Smooth muscle cell (in vitro differentiated cells): ENCODE data around the gene UNC5C. TPM values are rescaled to one million over a fixed set of nuclear protein-coding genes. Genes with fewer than 3 reads are reported as not detected.
"Not testable (repeated sequence)": the region's sequence is repeated elsewhere in the genome, so short reads cannot be mapped to it uniquely, and the experiment has no call there.

Source experiments
- DNase-seq: peaks from one replicate; lab custom pipeline; 2025; ENCODE audit not compliant: unreplicated experiment; lab: John Stamatoyannopoulos, UW
- H2AFZ ChIP-seq: fragments of 200-600 bp; sonication (generic); 2 replicates; pipeline ENCODE4 v1.6.0; 2016; ENCODE audit warnings: antibody characterized with exemption, low read depth, mild to moderate bottlenecking
- H3F3A ChIP-seq: fragments of 200-600 bp; sonication (generic); 2 replicates; pipeline ENCODE4 v1.6.0; 2017; ENCODE audit warnings: antibody characterized with exemption, low read depth
- H3K27ac ChIP-seq: fragments of 200-600 bp; sonication (generic); 2 replicates; pipeline ENCODE4 v1.5.1; 2016; ENCODE audit warnings: low read depth, mild to moderate bottlenecking
- H3K27me3 ChIP-seq: fragments of 200-600 bp; sonication (generic); 2 replicates; pipeline ENCODE4 v1.6.1; 2016; ENCODE audit warnings: low read depth, mild to moderate bottlenecking
- H3K36me3 ChIP-seq: fragments of 200-600 bp; sonication (generic); 2 replicates; pipeline ENCODE4 v1.5.1; 2016; ENCODE audit warnings: low read depth
- H3K4me1 ChIP-seq: fragments of 200-600 bp; sonication (generic); 2 replicates; pipeline ENCODE4 v1.5.1; 2016; ENCODE audit warnings: low read depth
- H3K4me2 ChIP-seq: fragments of 200-600 bp; sonication (generic); 2 replicates; pipeline ENCODE4 v1.6.0; 2016; ENCODE audit warnings: mild to moderate bottlenecking
- H3K4me3 ChIP-seq: fragments of 200-600 bp; sonication (generic); 2 replicates; pipeline ENCODE4 v1.5.1; 2016; ENCODE audit warnings: mild to moderate bottlenecking
- H3K79me2 ChIP-seq: fragments of 200-600 bp; sonication (generic); 2 replicates; pipeline ENCODE4 v1.6.0; 2016; ENCODE audit warnings: low read depth, mild to moderate bottlenecking
- H3K9ac ChIP-seq: fragments of 200-600 bp; sonication (generic); 2 replicates; pipeline ENCODE4 v1.6.0; 2016; ENCODE audit warnings: low read depth
- H3K9me3 ChIP-seq: fragments of 200-600 bp; sonication (generic); replicated peaks from 2 replicates; pipeline ENCODE4 v1.5.1; 2016; ENCODE audit warnings: low read depth
- H4K20me1 ChIP-seq: fragments of 200-600 bp; sonication (generic); 2 replicates; pipeline ENCODE4 v1.6.0; 2016; ENCODE audit warnings: low read depth
- WGBS: methylation state at CpG from one replicate; pipeline ENCODE4 v1.1.7; 2016; ENCODE audit warnings: low lambda C conversion rate; 5-methylcytosine and 5-hydroxymethylcytosine counted together
- polyA plus RNA-seq: library from polyadenylated mRNA; unstranded; fragments of >200 nt; fragmentation: Nextera tagmentation; extraction: Ambion mirVana; gene quantifications from 2 replicates; pipeline ENCODE4 v1.2.1, GENCODE V29; 2016
- total RNA-seq: library from RNA; depleted of rRNA; stranded (reverse); fragments of >200 nt; gene quantifications from 2 replicates; pipeline ENCODE4 v1.2.3, GENCODE V29; 2014
- TF ChIP-seq, protein P1 (sequence below): fragments of 200-600 bp; sonication (generic); IDR thresholded peaks from 2 replicates; pipeline ENCODE4 v1.5.1; 2017; ENCODE audit warnings: borderline replicate concordance, mild to moderate bottlenecking, antibody characterized with exemption; ENCODE audit not compliant: insufficient read depth, poor library complexity, severe bottlenecking

Gene UNC5C
- total and polyA plus RNA-seq, 2 experiments from 2014 or later, result 2.0 to 15.6 TPM

DNA sequence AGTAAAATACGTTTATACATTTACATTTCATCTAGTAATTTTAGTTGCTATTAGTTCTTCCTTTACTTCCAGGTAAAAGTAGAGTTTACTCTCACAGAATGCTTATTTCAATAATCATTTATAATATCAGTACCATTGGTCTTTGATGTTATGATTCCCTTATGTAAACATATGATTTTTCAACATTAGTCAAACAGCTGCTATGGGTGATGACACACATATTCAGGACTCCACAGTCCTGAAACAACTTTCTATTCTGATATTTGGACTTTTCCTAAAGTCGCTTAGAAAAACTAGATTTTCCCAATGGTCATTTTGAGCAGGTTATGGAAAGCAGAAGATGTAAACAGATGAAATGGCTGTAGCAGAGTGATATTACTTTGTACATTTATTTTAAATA, 369.8 kb downstream of the UNC5C start:
- Histone ChIP-seq H3K27ac (no peak overlapping the region), H3K4me1 (peaks cover 20% of the 10 kb centered on the region), H3K27me3 (no peaks in the 10 kb centered on the region), H3K36me3 (no peaks in the 10 kb centered on the region), H3K4me2 (no peak overlapping the region), H2AFZ (no peak overlapping the region), H3F3A (no peaks in the 10 kb centered on the region), H3K9ac (no peak overlapping the region), H3K9me3 (no peaks in the 10 kb centered on the region), H4K20me1 (no peaks in the 10 kb centered on the region), H3K4me3 (no peak overlapping the region), H3K79me2 (no peaks in the 10 kb centered on the region)
- no peak for DNase-seq
- 97% methylated on average over 2 of the region's 2 CpGs for WGBS
- TF ChIP-seq, protein P1, sequence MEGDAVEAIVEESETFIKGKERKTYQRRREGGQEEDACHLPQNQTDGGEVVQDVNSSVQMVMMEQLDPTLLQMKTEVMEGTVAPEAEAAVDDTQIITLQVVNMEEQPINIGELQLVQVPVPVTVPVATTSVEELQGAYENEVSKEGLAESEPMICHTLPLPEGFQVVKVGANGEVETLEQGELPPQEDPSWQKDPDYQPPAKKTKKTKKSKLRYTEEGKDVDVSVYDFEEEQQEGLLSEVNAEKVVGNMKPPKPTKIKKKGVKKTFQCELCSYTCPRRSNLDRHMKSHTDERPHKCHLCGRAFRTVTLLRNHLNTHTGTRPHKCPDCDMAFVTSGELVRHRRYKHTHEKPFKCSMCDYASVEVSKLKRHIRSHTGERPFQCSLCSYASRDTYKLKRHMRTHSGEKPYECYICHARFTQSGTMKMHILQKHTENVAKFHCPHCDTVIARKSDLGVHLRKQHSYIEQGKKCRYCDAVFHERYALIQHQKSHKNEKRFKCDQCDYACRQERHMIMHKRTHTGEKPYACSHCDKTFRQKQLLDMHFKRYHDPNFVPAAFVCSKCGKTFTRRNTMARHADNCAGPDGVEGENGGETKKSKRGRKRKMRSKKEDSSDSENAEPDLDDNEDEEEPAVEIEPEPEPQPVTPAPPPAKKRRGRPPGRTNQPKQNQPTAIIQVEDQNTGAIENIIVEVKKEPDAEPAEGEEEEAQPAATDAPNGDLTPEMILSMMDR, result no peak

DNA sequence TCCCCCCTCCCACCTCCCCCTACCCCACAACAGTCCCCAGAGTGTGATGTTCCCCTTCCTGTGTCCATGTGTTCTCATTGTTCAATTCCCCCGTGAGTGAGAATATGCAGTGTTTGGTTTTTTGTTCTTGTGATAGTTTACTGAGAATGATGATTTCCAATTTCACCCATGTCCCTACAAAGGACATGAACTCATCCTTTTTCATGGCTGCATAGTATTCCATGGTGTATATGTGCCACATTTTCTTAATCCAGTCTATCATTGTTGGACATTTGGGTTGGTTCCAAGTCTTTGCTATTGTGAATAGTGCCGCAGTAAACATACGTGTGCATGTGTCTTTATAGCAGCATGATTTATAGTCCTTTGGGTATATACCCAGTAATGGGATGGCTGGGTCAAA, 377.4 kb downstream of the UNC5C start:
- not testable (repeated sequence) for H3K27me3 ChIP-seq, H3K9ac ChIP-seq

DNA sequence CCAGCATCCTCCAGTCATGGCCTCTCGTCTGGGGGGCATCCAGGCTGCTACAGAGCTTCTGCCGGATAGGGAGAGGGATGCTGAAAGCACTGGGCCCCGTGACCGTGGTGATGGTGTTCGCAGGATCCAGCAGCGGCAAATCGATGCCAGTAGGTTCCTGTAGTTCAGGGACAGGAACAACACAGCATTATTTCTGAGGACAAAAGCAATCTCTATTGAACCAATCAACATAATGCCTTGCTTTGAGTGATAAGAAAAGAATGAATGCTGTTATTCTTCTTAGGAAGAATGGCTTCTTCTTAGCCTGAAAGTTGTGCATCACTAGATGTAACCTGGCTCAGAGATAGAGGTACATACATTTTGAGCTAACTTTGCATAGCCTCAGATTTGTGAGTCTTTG, 378.6 kb downstream of the UNC5C start:
- no peak for DNase-seq
- WGBS, result 97% methylated on average over 7 of the region's 7 CpGs
- Histone ChIP-seq H3K9ac (no peak overlapping the region), H2AFZ (no peak overlapping the region), H3K4me2 (no peak overlapping the region), H3K79me2 (no peaks in the 10 kb centered on the region), H3K36me3 (no peaks in the 10 kb centered on the region), H3F3A (no peaks in the 10 kb centered on the region), H3K4me3 (no peak overlapping the region), H3K9me3 (no peaks in the 10 kb centered on the region), H4K20me1 (no peaks in the 10 kb centered on the region), H3K27ac (no peak overlapping the region), H3K27me3 (no peaks in the 10 kb centered on the region), H3K4me1 (no peaks in the 10 kb centered on the region)
- TF ChIP-seq, protein P1, result no peak

More for the DNA sequence above, 377.4 kb downstream of the UNC5C start:
- not testable (repeated sequence) for H3K4me1 ChIP-seq, DNase-seq, H3K36me3 ChIP-seq, H3K79me2 ChIP-seq, H3K4me3 ChIP-seq, H3K9me3 ChIP-seq, H3K27ac ChIP-seq, H4K20me1 ChIP-seq, H2AFZ ChIP-seq, H3F3A ChIP-seq, H3K4me2 ChIP-seq
- 94% methylated on average over 1 of the region's 3 CpGs for WGBS

DNA sequence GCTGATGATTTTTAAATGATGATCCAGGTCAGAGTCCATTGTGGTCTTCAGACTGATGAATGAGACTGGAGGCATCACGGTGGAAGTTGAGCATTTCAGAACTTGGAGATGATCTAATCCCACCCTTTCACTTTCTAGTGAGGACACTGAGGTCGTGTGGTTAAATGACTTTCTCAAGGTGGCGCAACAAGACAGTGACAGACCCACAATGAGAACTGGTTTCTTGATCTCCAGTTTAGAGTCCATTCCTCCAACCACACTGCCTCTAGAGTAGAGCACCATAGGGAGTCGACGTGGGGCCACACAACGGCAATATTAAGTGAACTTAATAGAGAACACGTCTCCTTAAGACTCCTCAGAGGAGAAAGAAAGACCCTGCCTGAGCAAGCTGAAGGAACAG, 381.0 kb downstream of the UNC5C start:
- Histone ChIP-seq H3K79me2 (no peaks in the 10 kb centered on the region), H2AFZ (no peak overlapping the region), H3K27ac (no peak overlapping the region), H3K4me2 (no peak overlapping the region), H3K27me3 (no peaks in the 10 kb centered on the region), H3F3A (no peaks in the 10 kb centered on the region), H3K36me3 (no peaks in the 10 kb centered on the region), H3K9me3 (no peaks in the 10 kb centered on the region), H3K9ac (no peak overlapping the region), H4K20me1 (no peaks in the 10 kb centered on the region), H3K4me1 (no peaks in the 10 kb centered on the region), H3K4me3 (no peak overlapping the region)
- TF ChIP-seq, protein P1, result no peak
- no peak for DNase-seq
- WGBS, result 82% methylated on average over 7 of the region's 7 CpGs
